Mammary epithelial cell (primary cell): Measurements from ENCODE around the gene KIF1A.
"Not testable (repeated sequence)": the region's sequence is repeated elsewhere in the genome, so short reads cannot be mapped to it uniquely, and the experiment has no call there.

Experiments
- EZH2 ChIP-seq: IDR thresholded peaks from 2 replicates; pipeline ENCODE4 v1.6.1; 2012; ENCODE audit warnings: low read length, inconsistent platforms, borderline replicate concordance
- TF ChIP-seq, protein P1 (sequence below), 2 donors: IDR thresholded peaks in 1 of 2; conservative IDR thresholded peaks in 1 of 2; 2 replicates each; pipeline ENCODE4 v1.5.1; 2011 to 2012; ENCODE audit warnings: inconsistent platforms in 2 of 2, low read length in 2 of 2, mild to moderate bottlenecking in 2 of 2, control low read depth in 1 of 2, low read depth in 1 of 2; ENCODE audit not compliant: insufficient read depth in 1 of 2; ENCODE audit errors: extremely low read depth in 1 of 2

GRCh38 chr2:240698852-240699561 is 121.0 kb downstream of the KIF1A start:
- TF ChIP-seq, protein P1, sequence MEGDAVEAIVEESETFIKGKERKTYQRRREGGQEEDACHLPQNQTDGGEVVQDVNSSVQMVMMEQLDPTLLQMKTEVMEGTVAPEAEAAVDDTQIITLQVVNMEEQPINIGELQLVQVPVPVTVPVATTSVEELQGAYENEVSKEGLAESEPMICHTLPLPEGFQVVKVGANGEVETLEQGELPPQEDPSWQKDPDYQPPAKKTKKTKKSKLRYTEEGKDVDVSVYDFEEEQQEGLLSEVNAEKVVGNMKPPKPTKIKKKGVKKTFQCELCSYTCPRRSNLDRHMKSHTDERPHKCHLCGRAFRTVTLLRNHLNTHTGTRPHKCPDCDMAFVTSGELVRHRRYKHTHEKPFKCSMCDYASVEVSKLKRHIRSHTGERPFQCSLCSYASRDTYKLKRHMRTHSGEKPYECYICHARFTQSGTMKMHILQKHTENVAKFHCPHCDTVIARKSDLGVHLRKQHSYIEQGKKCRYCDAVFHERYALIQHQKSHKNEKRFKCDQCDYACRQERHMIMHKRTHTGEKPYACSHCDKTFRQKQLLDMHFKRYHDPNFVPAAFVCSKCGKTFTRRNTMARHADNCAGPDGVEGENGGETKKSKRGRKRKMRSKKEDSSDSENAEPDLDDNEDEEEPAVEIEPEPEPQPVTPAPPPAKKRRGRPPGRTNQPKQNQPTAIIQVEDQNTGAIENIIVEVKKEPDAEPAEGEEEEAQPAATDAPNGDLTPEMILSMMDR (conservative IDR thresholded peaks at IDR 0.05 in 1 of 2, IDR thresholded peaks at IDR 0.05 in 1 of 2; ENCODE audit: extremely low read depth in 1 of 2, insufficient read depth in 1 of 2, low read depth in 1 of 2, low read length in 2 of 2) = not testable (repeated sequence)
- TF ChIP-seq EZH2 = not testable (repeated sequence)
